Measurements from ENCODE around the gene EIF4A2.
A peak's percentile ranks its signal among the peaks of the same experiment; 100 is the strongest.
"Not testable (repeated sequence)": the region's sequence is repeated elsewhere in the genome, so short reads cannot be mapped to it uniquely, and the experiment has no call there.

The EIF4A2 gene

DNA sequence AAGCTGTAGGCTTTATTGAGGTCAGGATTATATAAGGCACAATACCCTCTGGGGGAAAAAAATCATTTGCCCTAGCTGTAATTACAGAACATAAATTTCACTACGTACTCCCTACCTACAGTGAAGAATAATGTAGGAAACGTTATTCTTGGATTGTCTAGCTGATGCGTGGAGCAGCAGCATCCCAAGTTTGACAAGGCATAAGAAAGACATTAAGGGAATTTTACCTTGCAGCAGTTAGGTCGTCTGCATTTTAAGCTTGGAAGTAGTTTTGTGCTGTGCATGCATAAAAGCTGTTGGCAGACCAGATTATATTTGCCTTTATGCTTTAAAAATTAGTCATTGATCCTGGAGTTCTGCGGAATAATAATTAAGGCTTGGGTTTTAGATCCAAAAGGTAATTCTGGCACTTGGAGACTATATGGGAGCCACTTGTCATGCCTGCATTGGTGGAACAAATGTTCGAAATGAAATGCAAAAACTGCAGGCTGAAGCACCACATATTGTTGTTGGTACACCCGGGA, 2.2 kb downstream of the EIF4A2 start:
- no peak for DNase-seq

DNA sequence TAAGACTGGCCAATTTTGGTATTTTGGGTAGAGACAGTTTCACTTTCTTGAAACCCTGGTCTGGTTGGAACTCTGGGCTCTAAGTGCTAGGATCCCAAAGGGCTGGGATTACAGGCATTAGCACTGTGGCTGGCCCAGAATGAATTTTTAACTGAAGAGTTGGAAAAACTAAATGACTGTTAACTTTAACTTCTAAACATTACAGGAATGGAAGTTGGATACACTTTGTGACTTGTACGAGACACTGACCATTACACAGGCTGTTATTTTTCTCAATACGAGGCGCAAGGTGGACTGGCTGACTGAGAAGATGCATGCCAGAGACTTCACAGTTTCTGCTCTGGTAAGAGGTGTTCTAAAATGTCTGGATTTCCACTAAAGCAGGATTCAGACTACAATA, 3.5 kb downstream of the EIF4A2 start:
- no peak for DNase-seq

DNA sequence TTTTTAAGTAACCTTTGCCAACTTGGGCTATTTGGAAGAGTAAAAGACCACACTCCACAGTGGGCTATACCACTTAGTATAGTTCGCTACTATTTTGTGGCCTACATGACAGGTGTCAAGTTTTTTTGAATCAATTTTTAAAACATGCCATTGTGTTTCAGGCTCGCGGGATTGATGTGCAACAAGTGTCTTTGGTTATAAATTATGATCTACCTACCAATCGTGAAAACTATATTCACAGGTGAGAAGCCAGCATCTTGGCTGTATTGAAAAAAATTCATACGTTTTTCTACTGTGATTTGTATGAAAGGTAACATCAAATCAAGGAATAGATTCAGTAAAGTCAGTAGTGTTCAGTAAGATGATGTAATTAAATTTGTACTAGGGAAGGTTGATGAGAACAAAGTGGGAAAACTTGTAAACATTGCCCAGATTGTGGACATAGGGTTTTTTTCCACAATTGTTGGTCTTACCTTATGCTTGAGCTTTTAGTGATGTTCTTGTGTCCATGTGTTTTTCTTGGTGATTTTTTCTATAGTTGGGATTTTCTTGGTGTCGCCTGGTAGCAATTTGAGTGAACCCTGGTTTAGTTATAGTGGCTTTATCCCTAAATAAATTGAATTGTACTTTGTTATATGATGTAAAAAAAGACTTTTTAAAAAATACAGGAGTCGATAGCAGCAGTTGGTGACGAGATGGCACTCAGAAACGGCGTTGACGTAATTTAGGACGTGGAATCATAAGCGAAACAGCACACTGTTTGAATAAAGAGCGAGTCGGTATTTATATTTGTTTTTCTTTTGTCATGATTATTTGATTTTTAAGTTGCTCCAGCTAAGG, 4.5 kb downstream of the EIF4A2 start:
- DNase-seq, result no peak

DNA sequence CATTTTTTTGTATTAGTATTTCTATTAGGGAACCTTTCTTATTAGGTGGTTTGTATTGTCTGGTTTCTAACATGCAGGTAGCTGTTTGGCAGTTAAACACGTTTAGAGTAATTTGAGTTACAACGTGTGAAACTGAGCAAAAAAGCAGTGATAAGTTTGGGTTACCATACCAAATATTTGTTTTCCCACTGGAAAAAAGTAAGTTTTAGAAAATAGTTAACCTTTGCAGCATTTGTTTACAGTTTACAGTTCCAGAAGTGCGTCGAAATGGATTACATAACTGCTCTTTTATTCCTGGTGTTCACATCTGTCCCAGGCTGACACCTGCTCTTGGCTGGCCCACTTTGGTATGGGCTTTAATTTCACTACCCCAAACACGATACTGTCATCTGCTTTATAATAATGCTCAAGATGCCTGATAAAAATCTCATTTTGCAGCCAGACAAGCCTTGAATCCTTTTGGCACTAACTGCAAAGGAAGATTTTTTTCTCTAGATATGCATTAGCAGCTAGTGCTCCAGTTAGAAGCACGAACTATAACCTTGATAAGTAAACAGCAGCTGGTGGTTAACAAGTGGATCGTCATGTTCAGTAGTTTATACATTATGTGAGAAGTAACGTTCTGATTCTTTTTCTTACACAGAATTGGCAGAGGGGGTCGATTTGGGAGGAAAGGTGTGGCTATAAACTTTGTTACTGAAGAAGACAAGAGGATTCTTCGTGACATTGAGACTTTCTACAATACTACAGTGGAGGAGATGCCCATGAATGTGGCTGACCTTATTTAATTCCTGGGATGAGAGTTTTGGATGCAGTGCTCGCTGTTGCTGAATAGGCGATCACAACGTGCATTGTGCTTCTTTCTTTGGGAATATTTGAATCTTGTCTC, 5.3 kb downstream of the EIF4A2 start:
- no peak for DNase-seq

DNA sequence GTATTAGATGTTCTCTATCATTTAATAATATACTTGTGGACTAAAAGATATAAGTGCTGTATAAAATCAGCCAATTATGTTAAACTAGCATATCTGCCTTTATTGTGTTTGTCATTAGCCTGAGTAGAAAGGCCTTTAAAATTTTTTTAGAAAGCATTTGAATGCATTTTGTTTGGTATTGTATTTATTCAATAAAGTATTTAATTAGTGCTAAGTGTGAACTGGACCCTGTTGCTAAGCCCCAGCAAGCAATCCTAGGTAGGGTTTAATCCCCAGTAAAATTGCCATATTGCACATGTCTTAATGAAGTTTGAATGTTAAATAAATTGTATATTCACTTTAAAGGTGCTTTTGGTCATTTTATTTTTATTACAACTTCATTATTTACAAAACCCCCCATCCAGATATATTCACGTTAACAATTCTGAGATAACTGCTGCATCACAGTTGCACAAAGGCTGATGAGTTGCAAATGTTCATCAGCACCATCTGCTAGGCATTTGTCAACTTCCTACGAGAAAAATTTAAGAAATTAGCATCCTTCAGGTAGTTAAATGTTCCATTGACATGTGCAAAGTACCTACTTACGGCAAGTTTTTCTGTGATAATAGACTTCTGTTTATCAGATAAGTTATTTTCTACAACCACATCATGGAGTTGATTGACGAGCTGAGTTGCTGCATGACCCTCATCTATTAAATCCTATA, 6.3 kb downstream of the EIF4A2 start:
- no peak for DNase-seq

DNA sequence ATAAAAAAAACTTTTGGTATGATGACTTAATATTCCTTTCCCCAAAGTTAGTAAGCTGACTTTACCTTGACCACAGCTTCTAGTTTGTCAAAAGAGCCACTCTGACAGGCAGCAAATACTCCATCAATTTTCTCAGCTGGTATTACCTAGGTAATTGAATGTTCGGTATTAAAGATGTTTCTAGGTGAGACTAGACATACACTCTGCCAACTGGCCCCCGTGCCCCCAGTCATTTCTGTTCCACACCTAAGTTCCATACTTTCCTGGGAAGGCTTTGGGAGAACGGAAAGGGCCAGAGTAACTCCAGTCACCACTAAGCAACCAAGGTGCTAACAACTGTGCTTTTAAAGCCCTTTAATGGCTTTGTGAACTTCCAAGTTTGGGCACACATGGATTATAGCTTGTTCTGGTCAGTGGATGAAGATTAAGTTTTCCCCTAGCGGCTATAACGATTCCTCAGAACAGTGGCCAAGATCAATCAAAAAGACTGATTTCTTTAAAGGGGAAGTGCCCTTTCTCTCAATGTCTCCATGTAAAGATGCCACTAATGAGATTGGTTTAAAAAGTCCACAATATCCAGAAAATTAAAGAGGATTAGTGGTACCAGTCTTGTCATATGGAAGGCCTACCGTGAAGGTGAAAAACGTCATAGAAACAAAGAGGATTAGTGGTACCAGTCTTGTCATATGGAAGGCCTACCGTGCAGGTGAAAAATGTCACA, 7.0 kb downstream of the EIF4A2 start:
- DNase-seq, result no peak

DNA sequence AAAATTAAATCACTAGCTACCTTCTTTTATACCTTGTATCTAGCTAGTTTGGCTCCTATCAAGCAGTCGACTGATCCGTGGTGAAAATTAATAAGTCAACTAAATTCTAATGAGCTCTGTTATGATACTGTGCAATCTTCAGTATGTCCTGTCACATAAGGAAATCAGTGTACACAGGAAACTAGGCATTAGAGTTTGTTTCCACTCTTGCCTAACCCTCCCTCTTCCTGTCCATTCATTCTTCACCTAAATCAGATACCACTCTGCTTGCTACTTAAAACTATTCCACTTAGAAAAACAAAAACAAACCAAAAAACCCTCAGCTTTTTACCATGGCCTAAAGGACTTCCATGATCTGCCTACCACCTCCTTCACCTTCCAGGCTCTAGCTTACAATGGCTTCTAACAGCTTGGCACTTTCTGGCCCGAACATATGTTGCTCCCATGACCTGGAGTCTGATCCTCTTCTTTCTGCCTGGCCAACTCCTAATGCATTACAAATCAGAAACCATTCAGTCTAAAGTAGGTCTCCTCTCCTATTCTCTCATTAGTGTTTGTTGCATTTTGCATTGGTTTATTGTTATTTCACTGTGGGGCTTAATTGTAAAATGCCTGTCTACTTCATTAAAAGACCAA, 15.0 kb downstream of the EIF4A2 start:
- DNase-seq, result no peak

DNA sequence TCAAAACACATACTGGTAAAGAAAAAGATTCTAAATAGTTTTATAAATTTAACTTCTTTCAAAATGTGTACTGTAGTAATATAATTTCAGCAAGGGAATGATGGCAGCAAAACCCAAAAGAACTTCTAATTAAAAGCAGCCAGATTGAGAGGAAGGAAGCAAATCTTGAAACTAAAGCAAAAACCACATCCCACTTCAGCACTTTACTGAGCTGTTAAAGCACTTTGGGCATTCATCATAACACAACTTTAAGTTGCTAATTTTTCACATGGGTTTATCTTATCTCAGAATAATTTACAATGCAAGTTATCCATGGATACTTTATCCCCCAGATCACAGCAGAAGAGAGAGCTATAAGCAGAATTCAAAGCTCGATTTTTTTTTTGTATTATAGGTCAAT, 16.9 kb downstream of the EIF4A2 start:
- no peak for DNase-seq

DNA sequence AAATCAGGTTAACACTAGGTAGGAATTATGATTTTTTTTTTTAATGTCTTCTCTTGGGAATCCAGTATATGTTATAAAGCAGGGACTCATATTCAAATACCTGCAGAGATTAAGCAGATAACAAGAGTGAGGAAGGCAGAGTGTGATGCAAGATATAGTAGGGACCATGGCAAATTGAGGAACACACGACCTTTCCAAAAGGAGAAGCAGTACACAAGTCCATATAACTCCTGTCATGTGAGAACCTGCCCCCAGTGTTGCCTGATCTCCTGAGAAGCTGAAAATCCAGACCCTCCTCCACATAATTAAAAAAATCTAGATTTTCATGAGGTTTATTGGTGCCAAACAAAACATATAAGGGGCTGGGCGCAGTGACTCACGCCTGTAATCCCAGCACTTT, 19.3 kb downstream of the EIF4A2 start:
- no peak for DNase-seq

DNA sequence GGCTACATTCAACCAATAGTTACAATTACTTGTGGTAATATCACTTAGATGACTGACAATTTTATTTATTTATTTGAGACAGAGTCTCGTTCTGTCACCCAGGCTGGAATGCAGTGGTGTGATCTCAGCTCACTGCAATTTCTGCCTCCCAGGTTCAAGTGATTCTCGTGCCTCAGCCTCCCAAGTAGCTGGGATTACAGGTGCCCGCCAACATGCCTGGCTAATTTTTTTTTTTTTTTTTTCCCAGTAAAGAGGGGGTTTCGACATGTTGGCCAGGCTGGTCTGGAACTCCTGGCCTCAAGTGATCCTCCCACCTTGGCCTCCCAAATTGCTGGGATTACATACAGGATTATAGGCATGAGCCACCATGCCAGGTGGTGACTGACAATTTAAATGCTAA, 20.1 kb downstream of the EIF4A2 start:
- not testable (repeated sequence) for DNase-seq

DNA sequence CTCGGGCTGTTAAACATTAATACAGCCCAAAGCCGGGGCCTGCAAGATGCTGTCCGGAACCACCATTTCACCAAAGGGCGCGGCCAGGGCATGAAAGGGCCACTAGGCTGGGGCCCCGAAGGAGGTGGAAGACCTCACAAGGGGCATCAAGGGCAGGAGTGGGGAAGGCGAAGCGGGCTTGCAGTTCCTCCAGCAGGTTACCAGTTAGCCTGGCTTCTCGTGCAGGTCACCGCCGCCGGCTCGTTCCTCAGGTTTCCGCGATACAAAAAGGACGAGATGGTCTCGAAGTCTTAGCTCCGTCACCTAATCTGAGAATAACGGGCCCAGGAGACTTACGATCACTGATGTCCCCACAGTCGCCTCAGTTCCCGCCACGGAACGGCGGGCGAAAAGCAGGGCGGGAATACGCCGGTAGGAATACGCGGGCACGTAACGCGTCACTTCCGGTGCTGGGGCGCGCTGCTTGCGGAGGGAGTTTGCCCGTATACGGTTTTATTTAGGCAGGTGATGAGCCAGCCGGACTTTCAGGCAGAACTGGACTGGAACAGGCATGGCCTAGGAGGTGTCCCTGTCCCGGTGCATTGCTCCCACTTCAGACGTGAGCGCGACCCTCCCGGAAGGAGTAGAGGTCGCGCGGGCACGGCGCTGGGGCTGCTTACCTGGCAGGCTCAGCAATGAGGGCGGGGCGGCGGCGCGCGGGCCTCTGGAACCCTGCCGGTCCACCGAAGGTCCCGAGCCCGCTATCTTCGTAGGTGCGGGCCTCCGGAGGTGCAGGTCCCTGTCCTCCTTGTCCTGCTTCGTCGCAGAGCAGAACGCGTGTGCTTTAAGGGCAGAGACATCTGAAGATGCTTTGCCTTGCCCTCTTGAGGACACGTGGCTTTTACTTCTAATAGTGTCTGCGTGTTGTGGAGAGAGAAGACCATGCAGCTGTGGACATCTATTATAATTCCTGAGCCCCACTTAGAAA, 23.0 kb downstream of the EIF4A2 start, which contains the start of gene RFC4:
RFC4 (minus strand) TSS at position 394 of the 967 bp plus-strand sequence. CDS start 1,769 bp downstream, outside the sequence.
- DNase-seq, result peak; percentile 58

DNA sequence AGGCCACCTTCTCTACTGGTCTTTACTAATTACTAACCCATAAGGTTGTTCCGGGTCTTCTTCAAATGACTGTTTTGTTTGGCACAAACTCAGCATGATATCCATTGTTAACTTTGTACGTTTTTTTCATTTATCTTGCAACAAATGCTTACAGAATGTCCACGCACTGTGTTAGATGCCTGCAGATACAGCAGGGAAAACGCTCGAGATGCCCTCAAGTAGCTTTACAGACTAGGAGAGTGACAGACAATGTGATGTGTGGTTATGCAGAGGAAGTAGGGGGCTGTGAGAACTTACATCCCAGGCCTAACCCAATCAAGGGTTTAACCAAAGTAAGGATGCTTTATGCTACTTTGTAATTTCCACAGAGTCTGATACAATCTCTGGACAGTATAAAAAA, 23.9 kb downstream of the EIF4A2 start:
- no peak for DNase-seq

DNA sequence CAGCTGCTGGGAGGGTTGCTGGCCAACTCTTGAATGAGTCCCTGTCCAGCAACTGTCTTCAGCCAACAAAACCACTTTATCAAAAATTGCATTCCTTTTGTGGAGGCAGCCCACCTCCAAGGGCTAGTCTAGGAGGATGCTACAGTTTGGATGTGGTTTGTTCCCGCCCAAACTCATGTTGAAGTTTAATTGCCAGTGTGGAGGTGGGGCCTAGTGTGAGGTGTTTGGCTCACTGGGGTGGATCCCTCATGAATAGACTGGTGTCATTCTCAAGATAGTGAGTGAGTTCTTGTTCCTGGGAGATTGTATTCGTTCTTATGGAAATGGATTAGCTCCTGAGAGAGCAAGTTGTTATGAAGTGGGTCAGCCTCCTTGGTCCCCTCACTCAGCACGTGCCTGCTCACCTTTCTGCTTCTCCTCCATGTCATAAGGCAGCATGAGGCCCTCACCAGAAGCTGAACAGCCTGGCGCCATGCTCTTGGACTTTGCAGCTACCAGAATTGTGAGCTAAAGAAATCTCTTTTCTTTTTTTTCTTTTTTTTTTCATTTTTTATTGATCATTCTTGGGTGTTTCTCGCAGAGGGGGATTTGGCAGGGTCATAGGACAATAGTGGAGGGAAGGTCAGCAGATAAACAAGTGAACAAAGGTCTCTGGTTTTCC, 27.1 kb downstream of the EIF4A2 start:
- no peak for DNase-seq

DNA sequence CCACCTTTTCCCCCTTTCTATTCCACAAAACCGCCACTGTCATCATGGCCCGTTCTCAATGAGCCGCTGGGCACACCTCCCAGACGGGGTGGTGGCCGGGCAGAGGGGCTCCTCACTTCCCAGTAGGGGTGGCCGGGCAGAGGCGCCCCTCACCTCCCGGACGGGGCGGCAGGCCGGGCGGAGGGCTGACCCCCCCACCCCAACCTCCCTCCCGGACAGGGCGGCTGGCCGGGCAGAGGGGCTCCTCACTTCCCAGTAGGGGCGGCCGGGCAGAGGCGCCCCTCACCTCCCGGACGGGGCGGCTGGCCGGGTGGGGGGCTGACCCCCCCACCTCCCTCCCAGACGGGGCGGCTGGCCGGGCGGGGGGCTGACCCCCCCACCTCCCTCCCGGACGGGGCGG, 27.9 kb downstream of the EIF4A2 start:
- DNase-seq, result not testable (repeated sequence)

DNA sequence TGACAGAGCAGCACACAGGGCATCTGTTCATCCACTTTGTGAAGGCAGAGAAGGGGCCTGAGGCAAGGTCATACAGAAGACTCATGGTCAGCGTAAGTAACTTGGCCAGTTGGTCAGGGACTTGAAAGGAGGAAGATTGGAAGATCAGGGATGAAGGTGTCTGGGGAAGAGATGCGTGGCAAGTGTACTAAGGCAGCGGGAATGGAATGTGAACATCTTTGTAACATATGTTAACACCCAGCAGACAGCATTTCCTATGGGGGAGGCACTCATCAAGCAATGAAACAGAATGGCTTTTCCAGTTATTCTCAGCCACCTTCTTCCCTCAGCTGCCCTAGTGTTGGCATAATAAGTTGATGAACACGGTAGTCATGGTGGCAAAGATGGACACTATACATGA, 30.7 kb downstream of the EIF4A2 start:
- no peak for DNase-seq

DNA sequence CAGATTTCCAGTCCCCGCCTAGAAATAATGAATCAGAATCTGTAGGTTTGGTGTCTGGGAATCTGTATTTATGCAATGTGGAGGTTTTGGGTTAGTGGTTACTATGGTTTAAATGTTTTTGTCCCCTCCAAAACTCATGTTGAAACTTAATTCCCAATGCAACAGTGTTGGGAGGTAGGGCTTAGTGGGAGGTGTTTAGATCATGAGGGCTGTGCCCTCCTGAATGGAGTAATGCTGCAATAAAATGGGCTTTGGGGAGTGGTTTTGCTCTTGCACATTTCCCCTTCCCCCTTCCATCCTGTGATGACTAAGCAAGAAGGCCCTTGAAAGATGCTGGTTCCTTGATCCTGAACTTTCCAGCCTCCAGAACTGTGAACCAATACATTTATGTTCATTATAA, 32.1 kb downstream of the EIF4A2 start:
- DNase-seq, result no peak

DNA sequence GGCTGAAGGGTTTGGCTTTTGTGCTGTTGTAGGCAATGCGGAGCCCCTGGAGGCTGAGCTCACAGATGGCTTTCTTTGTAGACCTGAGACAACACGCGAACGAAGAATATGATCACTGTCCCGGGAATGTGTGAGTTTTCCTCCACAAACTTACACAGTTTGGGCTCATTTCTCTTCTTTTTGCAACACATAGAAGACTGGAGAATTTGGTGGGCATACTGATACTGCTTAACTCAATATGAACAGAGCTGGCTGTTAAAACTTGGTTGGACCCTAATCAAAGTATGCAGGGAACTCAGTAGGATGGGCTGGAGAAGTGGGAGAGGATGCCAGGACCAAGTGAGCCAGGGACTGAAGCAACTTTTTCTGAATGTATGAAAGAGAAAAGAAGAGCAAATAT, 35.1 kb downstream of the EIF4A2 start:
- DNase-seq, result no peak

DNA sequence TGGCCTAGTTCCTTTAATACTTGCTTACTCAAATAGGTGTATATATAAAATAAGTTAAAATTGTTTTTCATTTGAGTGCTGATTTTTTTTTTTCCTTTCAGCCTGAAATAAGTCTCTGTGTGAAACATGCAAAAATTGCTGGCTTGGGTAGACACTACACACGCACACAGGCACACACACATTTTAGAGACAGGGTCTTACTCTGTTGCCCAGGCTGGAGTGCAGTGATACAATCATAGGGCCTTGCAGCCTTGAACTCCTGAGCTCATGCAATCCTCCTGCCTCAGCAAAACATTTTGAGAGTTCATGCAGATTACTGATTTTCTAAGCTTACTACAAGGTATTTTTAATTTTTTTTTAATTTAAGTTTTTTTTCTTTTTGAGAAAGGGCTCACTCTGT, 35.6 kb downstream of the EIF4A2 start:
- no peak for DNase-seq

DNA sequence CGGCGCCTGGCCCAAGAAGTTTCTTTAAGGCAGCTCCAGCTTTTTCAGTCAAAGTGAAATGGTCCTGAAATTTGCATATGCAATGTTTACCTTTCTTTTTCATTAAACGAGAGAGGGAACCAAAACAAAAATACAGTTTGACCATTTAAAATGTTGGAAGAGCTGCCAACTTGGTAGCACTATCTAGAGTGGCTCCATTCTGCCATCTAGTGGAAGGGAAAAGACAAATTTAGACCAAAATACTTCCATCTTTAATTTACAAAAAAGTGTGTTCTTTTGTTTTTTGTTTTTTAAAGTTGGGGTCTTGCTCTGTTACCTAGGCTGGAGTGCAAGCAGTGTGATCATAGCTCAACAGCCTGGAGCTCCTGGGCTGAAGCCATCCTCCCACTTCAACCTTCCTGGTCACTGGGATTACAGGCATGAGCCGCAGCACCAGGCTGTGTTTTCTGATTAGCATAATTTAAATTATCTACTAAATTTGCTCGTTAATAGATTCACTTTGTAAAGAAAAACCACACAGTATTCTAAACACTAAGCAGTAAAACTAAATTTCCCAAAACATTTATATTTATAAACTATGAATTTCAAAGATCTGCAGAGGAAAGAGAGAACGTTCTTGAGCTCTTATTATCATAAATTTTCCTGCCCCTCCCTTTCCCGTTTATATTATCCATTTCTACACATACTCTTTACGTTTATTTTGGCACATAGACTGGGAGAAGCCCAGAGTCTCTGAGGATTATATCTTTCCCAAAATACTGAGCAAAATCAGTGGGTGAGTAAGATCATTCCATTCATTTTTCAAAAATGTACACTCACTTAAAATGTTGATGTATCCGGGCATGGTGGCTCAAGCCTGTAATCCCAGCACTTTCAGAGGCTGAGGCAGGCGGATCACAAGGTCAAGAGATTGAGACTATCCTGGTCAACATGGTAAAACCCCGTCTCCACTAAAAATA, 38.3 kb downstream of the EIF4A2 start:
- peak; percentile 28 for DNase-seq
